B cell (primary cell): ENCODE measurements around the gene MSN. TPM values are rescaled to one million over a fixed set of nuclear protein-coding genes. Genes with fewer than 3 reads are reported as not detected.

Experiments used
- ATAC-seq: fragments of 200-7000 bp; cut with Tn5 transposase; one replicate; pipeline ENCODE4 v1.10.0; 2021; ENCODE audit warnings: low read depth, mild to moderate bottlenecking, moderate number of reproducible peaks, moderate library complexity
- CTCF ChIA-PET: fragments of 350-600 bp; sonication (Branson Sonifier 250); formaldehyde crosslinking; loops from one replicate; lab custom pipeline; 2021; ENCODE audit warnings: antibody characterized with exemption, inconsistent platforms; lab: Charles Lee
- POLR2A ChIA-PET: fragments of 350-600 bp; sonication (Branson Sonifier 250); formaldehyde crosslinking; loops from one replicate; lab custom pipeline; 2021; ENCODE audit warnings: antibody characterized with exemption; lab: Charles Lee
- DNase-seq: peaks from one replicate; pipeline ENCODE4 v3.0.0; 2013
- H2AFZ ChIP-seq: 2 replicates; pipeline ENCODE4 v1.6.1; 2012; ENCODE audit warnings: mild to moderate bottlenecking, low read depth, low read length; ENCODE audit not compliant: insufficient read depth, poor library complexity, severe bottlenecking
- H3K27ac ChIP-seq, 2 donors: 1 replicate in 1 of 2; 2 replicates in 1 of 2; pipeline ENCODE4 v1.5.1; 2012 to 2013; ENCODE audit warnings: low read length in 2 of 2, mild to moderate bottlenecking in 2 of 2, moderate library complexity in 1 of 2
- H3K27me3 ChIP-seq, 4 experiments: fragments of 200-600 bp in 1 of 4; sonication (generic) in 1 of 4; replicated peaks in 1 of 4; 1 replicate in 2 of 4; 2 replicates in 2 of 4; pipeline versions ENCODE4 v1.6.1 to v1.7.0; 2013 to 2016; ENCODE audit warnings: low read length in 3 of 4, mild to moderate bottlenecking in 2 of 4, mixed read lengths in 1 of 4, moderate library complexity in 1 of 4; ENCODE audit not compliant: insufficient read depth in 4 of 4, control insufficient read depth in 3 of 4; ENCODE audit errors: control extremely low read depth in 1 of 4
- H3K36me3 ChIP-seq, 2 experiments: replicated peaks in 1 of 2; 1 replicate in 1 of 2; 2 replicates in 1 of 2; pipeline versions ENCODE4 v1.6.1 to v1.7.1; 2013; ENCODE audit warnings: low read length in 1 of 2; ENCODE audit not compliant: insufficient read depth in 2 of 2, control insufficient read depth in 1 of 2; ENCODE audit errors: control extremely low read depth in 1 of 2, extremely low read depth in 1 of 2
- H3K4me1 ChIP-seq, 2 donors: fragments of 200-600 bp in 1 of 2; sonication (generic) in 1 of 2; 1 replicate in 1 of 2; 2 replicates in 1 of 2; pipeline versions ENCODE4 v1.5.1 to v1.6.1; 2013 to 2017; ENCODE audit warnings: low read length in 2 of 2; ENCODE audit not compliant: control insufficient read depth in 2 of 2, insufficient read depth in 2 of 2
- H3K4me2 ChIP-seq: replicated peaks from 2 replicates; pipeline ENCODE3; 2012; ENCODE audit warnings: mild to moderate bottlenecking, low read depth, low read length; ENCODE audit not compliant: poor library complexity, severe bottlenecking
- H3K4me3 ChIP-seq, 5 experiments: fragments of 200-600 bp in 1 of 5; sonication (generic) in 1 of 5; 1 replicate in 3 of 5; 2 replicates in 2 of 5; pipeline versions ENCODE4 v1.5.1 to v1.7.0; 2011 to 2016; ENCODE audit warnings: low read length in 4 of 5, mild to moderate bottlenecking in 4 of 5, low read depth in 2 of 5, control low read depth in 1 of 5, moderate library complexity in 1 of 5; ENCODE audit not compliant: insufficient read depth in 1 of 5; ENCODE audit errors: control extremely low read depth in 1 of 5, extremely low read depth in 1 of 5
- H3K79me2 ChIP-seq: fragments of 200-600 bp; sonication (generic); one replicate; pipeline ENCODE4 v1.6.0; 2016; ENCODE audit warnings: low read length; ENCODE audit not compliant: control insufficient read depth, insufficient read depth
- H3K9ac ChIP-seq: fragments of 200-600 bp; sonication (generic); 2 replicates; pipeline ENCODE4 v1.6.1; 2017; ENCODE audit warnings: mild to moderate bottlenecking, low read length, moderate library complexity
- H3K9me3 ChIP-seq, 3 donors: one replicate each; pipeline versions ENCODE4 v1.6.1 to v1.7.1; 2013; ENCODE audit warnings: low read length in 2 of 3; ENCODE audit not compliant: control insufficient read depth in 2 of 3, insufficient read depth in 1 of 3; ENCODE audit errors: control extremely low read depth in 1 of 3
- H4K20me1 ChIP-seq: 2 replicates; pipeline ENCODE4 v1.6.0; 2012; ENCODE audit warnings: mild to moderate bottlenecking, low read length; ENCODE audit not compliant: insufficient read depth, control insufficient read depth, poor library complexity, severe bottlenecking
- H3K27ac Mint-ChIP-seq: one replicate; pipeline ENCODE4 v1.8.0; 2021; ENCODE audit warnings: mixed read lengths
- H3K27me3 Mint-ChIP-seq: one replicate; pipeline ENCODE4 v1.8.0; 2021; ENCODE audit warnings: mixed read lengths
- H3K4me1 Mint-ChIP-seq: one replicate; pipeline ENCODE4 v1.8.0; 2021; ENCODE audit warnings: mixed read lengths
- H3K4me3 Mint-ChIP-seq: one replicate; pipeline ENCODE4 v1.8.0; 2021; ENCODE audit warnings: mixed read lengths
- H3K9me3 Mint-ChIP-seq: one replicate; pipeline ENCODE4 v1.8.0; 2022; ENCODE audit warnings: mixed read lengths; ENCODE audit not compliant: insufficient read depth
- CTCF ChIP-seq: fragments of 200-600 bp; IDR thresholded peaks from one replicate; pipeline ENCODE4 v1.8.0; 2022; ENCODE audit warnings: antibody characterized with exemption, mild to moderate bottlenecking
- EZH2 ChIP-seq: IDR thresholded peaks from 2 replicates; pipeline ENCODE4 v1.6.1; 2012; ENCODE audit warnings: borderline replicate concordance, low read depth, mild to moderate bottlenecking, moderate library complexity, low read length; ENCODE audit not compliant: insufficient read depth, poor library complexity, severe bottlenecking
- WGBS: methylation state at CpG from one replicate; pipeline ENCODE4 v1.1.5; 2013; ENCODE audit warnings: missing lambda C conversion rate; ENCODE audit not compliant: insufficient coverage; 5-methylcytosine and 5-hydroxymethylcytosine counted together
- intact Hi-C: fragments of 100-400 bp; cut with micrococcal nuclease; formaldehyde crosslinking; loops from one replicate; pipeline ENCODE4 v1.10.0; 2022
- polyA plus RNA-seq: library from polyadenylated mRNA; depleted of rRNA; stranded (reverse); fragments of >200 nt; gene quantifications from 2 replicates; pipeline ENCODE4 v1.2.3, GENCODE V29; 2012
- total RNA-seq, 2 donors: library from RNA; stranded (reverse); fragments of 120-200 nt in 1 of 2; gene quantifications; 1 replicate in 1 of 2; 2 replicates in 1 of 2; pipeline versions ENCODE4 v1.2.3 to v1.2.4, GENCODE V29; 2013 to 2022

MSN gene
- total and polyA plus RNA-seq, 2 donors (not counting 1 experiment from before 2014, with no cell fraction given), result 181 to 414 TPM

- CTCF ChIA-PET, result no interaction called here
- no peak overlapping the region for H3K4me3 ChIP-seq
- TF ChIP-seq CTCF, result no peak
- TF ChIP-seq EZH2, result no peak
- H3K4me2 ChIP-seq, result no peak overlapping the region
- H3K27ac Mint-ChIP-seq, result peak overlapping the region; percentile 16
- H3K4me1 ChIP-seq, result peaks cover 41 to 44% of the 10 kb centered on the region in 2 donors
- H3K9me3 Mint-ChIP-seq, result no peaks in the 10 kb centered on the region
- ATAC-seq (no peak), DNase-seq (no peak)
- H3K9ac ChIP-seq, result no peak overlapping the region
- 50% methylated on average over 1 of the region's 6 CpGs for WGBS
- no peaks in the 10 kb centered on the region for H3K27me3 ChIP-seq
- H3K27me3 Mint-ChIP-seq, result no peaks in the 10 kb centered on the region
- H3K9me3 ChIP-seq, result no peaks in the 10 kb centered on the region
- peaks cover 0 to 31% of the 10 kb centered on the region in 2 experiments for H3K36me3 ChIP-seq
- H2AFZ ChIP-seq, result no peak overlapping the region
- POLR2A ChIA-PET, result no interaction called here
- H3K4me3 Mint-ChIP-seq, result no peak overlapping the region
- H3K79me2 ChIP-seq, result peaks cover 82% of the 10 kb centered on the region
- peaks cover 66% of the 10 kb centered on the region for H3K4me1 Mint-ChIP-seq
- intact Hi-C loops, result no loop called here
- H4K20me1 ChIP-seq, result peaks cover 13% of the 10 kb centered on the region
- H3K27ac ChIP-seq, result peak overlapping the region in 1 of 2 donors; percentile 33
These were observed 44.8 kb downstream of the MSN start for GRCh38 chrX:65712005-65712806.

- Histone ChIP-seq H3K79me2 (peaks cover 90% of the 10 kb centered on the region), H3K4me2 (no peak overlapping the region), H3K4me3 (no peak overlapping the region), H3K27me3 (no peaks in the 10 kb centered on the region), H3K27ac (peak overlapping the region in 1 of 2 donors; percentile 28), H2AFZ (no peak overlapping the region), H4K20me1 (peaks cover 30% of the 10 kb centered on the region), H3K9ac (no peak overlapping the region), H3K4me1 (peaks cover 55 to 65% of the 10 kb centered on the region in 2 donors), H3K36me3 (peaks cover 0 to 48% of the 10 kb centered on the region in 2 experiments), H3K9me3 (no peaks in the 10 kb centered on the region)
- CTCF ChIA-PET, result no interaction called here
- Mint-ChIP-seq H3K27ac (no peak overlapping the region), H3K4me3 (no peak overlapping the region), H3K4me1 (peaks cover 84% of the 10 kb centered on the region), H3K9me3 (no peaks in the 10 kb centered on the region), H3K27me3 (no peaks in the 10 kb centered on the region)
- TF ChIP-seq EZH2 (no peak), CTCF (no peak)
- WGBS, result no CpG with 5 or more reads among the region's 4 CpGs
- no peak for DNase-seq
- ATAC-seq, result no peak
- POLR2A ChIA-PET, result no interaction called here
- intact Hi-C loops, result no loop called here
These were observed 51.1 kb downstream of the MSN start for GRCh38 chrX:65718538-65718937.
